ENCODE data around the gene FUBP1. TPM values are rescaled to one million over a fixed set of nuclear protein-coding genes. Genes with fewer than 3 reads are reported as not detected.
"Not testable (repeated sequence)": the region's sequence is repeated elsewhere in the genome, so short reads cannot be mapped to it uniquely, and the experiment has no call there.

FUBP1 gene
- polyA plus RNA-seq (ENCODE audit: insufficient read length in 3 of 3) = 100 to 1,000 TPM; 289 to 339 (median 333) TPM

- peak; percentile 98 to 99 (median 98) for DNase-seq (ENCODE audit: low read depth in 3 of 3, low spot score in 2 of 3)
These were observed at the start of gene FUBP1 for GRCh38 chr1:77978969-77979876. Gene FUBP1 (minus strand): TSS chr1:77979072. CDS start chr1:77979004, 68 bp downstream.

GRCh38 chr1:78021134-78021533 is 42.3 kb upstream of the FUBP1 start:
- DNase-seq (ENCODE audit: low read depth in 3 of 3, low spot score in 2 of 3) = not testable (repeated sequence)

GRCh38 chr1:78019024-78019423 is 40.2 kb upstream of the FUBP1 start:
- no peak for DNase-seq (ENCODE audit: low read depth in 3 of 3, low spot score in 2 of 3)

- DNase-seq (ENCODE audit: low read depth in 3 of 3, low spot score in 2 of 3) = no peak
These were observed 36.3 kb upstream of the FUBP1 start for GRCh38 chr1:78015148-78015547.

GRCh38 chr1:78011050-78011449 is 32.2 kb upstream of the FUBP1 start:
- DNase-seq (ENCODE audit: low read depth in 3 of 3, low spot score in 2 of 3) = no peak

- DNase-seq (ENCODE audit: low read depth in 3 of 3, low spot score in 2 of 3) = no peak
These were observed 31.0 kb upstream of the FUBP1 start for GRCh38 chr1:78009836-78010235.

- DNase-seq (ENCODE audit: low read depth in 3 of 3, low spot score in 2 of 3) = no peak
These were observed 30.4 kb upstream of the FUBP1 start for GRCh38 chr1:78009276-78009675.

GRCh38 chr1:78007677-78008341 is 28.9 kb upstream of the FUBP1 start:
- no peak for DNase-seq (ENCODE audit: low read depth in 3 of 3, low spot score in 2 of 3)

GRCh38 chr1:78006521-78006920 is 27.6 kb upstream of the FUBP1 start:
- no peak for DNase-seq (ENCODE audit: low read depth in 3 of 3, low spot score in 2 of 3)

GRCh38 chr1:78005755-78006154 is 26.9 kb upstream of the FUBP1 start:
- peak; percentile 80 to 83 (median 83) for DNase-seq (ENCODE audit: low read depth in 3 of 3, low spot score in 2 of 3)

- no peak for DNase-seq (ENCODE audit: low read depth in 3 of 3, low spot score in 2 of 3)
These were observed 26.5 kb upstream of the FUBP1 start for GRCh38 chr1:78005448-78005722.

- peak; percentile 87 to 95 (median 90) for DNase-seq (ENCODE audit: low read depth in 3 of 3, low spot score in 2 of 3)
These were observed 26.0 kb upstream of the FUBP1 start, which contains the start of gene DNAJB4 for GRCh38 chr1:78004719-78005447. Gene DNAJB4 (plus strand): TSS chr1:78004939. CDS start chr1:78005111, 172 bp downstream.

GRCh38 chr1:78003882-78004718 is 25.2 kb upstream of the FUBP1 start:
- DNase-seq (ENCODE audit: low read depth in 3 of 3, low spot score in 2 of 3) = peak in 1 of 3 donors; percentile 41

GRCh38 chr1:78003070-78003746 is 24.3 kb upstream of the FUBP1 start:
- no peak for DNase-seq (ENCODE audit: low read depth in 3 of 3, low spot score in 2 of 3)

- DNase-seq (ENCODE audit: low read depth in 3 of 3, low spot score in 2 of 3) = not testable (repeated sequence)
These were observed 21.7 kb upstream of the FUBP1 start for GRCh38 chr1:78000536-78000935.

GRCh38 chr1:77996734-77997133 is 17.9 kb upstream of the FUBP1 start:
- DNase-seq (ENCODE audit: low read depth in 3 of 3, low spot score in 2 of 3) = no peak

- DNase-seq (ENCODE audit: low read depth in 3 of 3, low spot score in 2 of 3) = no peak
These were observed 15.3 kb upstream of the FUBP1 start for GRCh38 chr1:77994117-77994705.

GRCh38 chr1:77991638-77992037 is 12.8 kb upstream of the FUBP1 start:
- DNase-seq (ENCODE audit: low read depth in 3 of 3, low spot score in 2 of 3) = no peak

GRCh38 chr1:77990629-77991204 is 11.8 kb upstream of the FUBP1 start:
- no peak for DNase-seq (ENCODE audit: low read depth in 3 of 3, low spot score in 2 of 3)

Measured in right renal cortex interstitium (tissue), 3 donors.